Measurements from ENCODE around the gene LRSAM1.

- TF ChIP-seq EP300 (IDR thresholded peaks at IDR 0.05) (no peak), POLR2AphosphoS5 (IDR thresholded peaks at IDR 0.05) (no peak)
These were observed 5.2 kb upstream of the LRSAM1 start for GRCh38 chr9:127445851-127446712.

All from gastroesophageal sphincter (tissue), 2 donors.